OCI-LY3 (cell line): Measurements from ENCODE around the gene CASZ1.

Experiments
- H2AFZ ChIP-seq: fragments of 200-600, 300-600 bp; shearing (Covaris generic); 2 replicates; pipeline ENCODE4 v1.6.0; 2014; ENCODE audit warnings: antibody characterized with exemption, low read depth, low read length
- H3K27ac ChIP-seq: fragments of 200-600, 300-600 bp; sonication (generic); 2 replicates; pipeline ENCODE4 v1.5.1; 2014; ENCODE audit warnings: mild to moderate bottlenecking, low read length, moderate library complexity, mixed read lengths
- H3K27me3 ChIP-seq: fragments of 200-600, 300-600 bp; sonication (generic); 2 replicates; pipeline ENCODE4 v1.6.1; 2014; ENCODE audit warnings: low read depth, low read length, mixed read lengths
- H3K36me3 ChIP-seq: fragments of 200-600, 300-600 bp; sonication (generic); replicated peaks from 2 replicates; pipeline ENCODE3; 2014; ENCODE audit warnings: low read depth, low read length, mixed read lengths
- H3K4me1 ChIP-seq: fragments of 300-600, 200-600 bp; sonication (generic); 2 replicates; pipeline ENCODE4 v1.6.1; 2014; ENCODE audit warnings: low read length, mixed read lengths
- H3K4me2 ChIP-seq: fragments of 200-600, 300-600 bp; sonication (generic); 2 replicates; pipeline ENCODE4 v1.6.1; 2014; ENCODE audit warnings: low read length, mixed read lengths
- H3K4me3 ChIP-seq: fragments of 300-600, 200-600 bp; sonication (generic); 2 replicates; pipeline ENCODE4 v1.5.1; 2014; ENCODE audit warnings: antibody characterized with exemption, mild to moderate bottlenecking, low read length, moderate library complexity
- H3K79me2 ChIP-seq: fragments of 300-600, 200-600 bp; shearing (Covaris generic); 2 replicates; pipeline ENCODE4 v1.6.1; 2014; ENCODE audit warnings: mild to moderate bottlenecking, low read length, mixed read lengths
- H3K9ac ChIP-seq: fragments of 300-600, 200-600 bp; shearing (Covaris generic); 2 replicates; pipeline ENCODE4 v1.6.0; 2014; ENCODE audit warnings: mild to moderate bottlenecking, low read length, moderate library complexity
- H3K9me3 ChIP-seq: fragments of 200-600, 300-600 bp; shearing (Covaris generic); 2 replicates; pipeline ENCODE4 v1.6.1; 2014; ENCODE audit warnings: low read length, mixed read lengths; ENCODE audit not compliant: insufficient read depth
- H4K20me1 ChIP-seq: fragments of 200-600, 300-600 bp; sonication (generic); 2 replicates; pipeline ENCODE4 v1.6.1; 2016; ENCODE audit warnings: low read length, mixed read lengths; ENCODE audit not compliant: insufficient read depth
- EZH2phosphoT487 ChIP-seq: fragments of 200-600 bp; shearing (Covaris generic); IDR thresholded peaks from 2 replicates; pipeline ENCODE4 v1.6.1; 2018; ENCODE audit warnings: antibody characterized with exemption, mixed run types, low read depth
- TF ChIP-seq, protein P1 (sequence below): fragments of 200-600, 300-600 bp; sonication (generic); IDR thresholded peaks from 2 replicates; pipeline ENCODE4 v1.5.1; 2014; ENCODE audit warnings: antibody characterized with exemption, low read length, low read depth

Gene CASZ1

GRCh38 chr1:10754568-10755329, 41.7 kb downstream of the CASZ1 start:
- no peaks in the 10 kb centered on the region for H3K79me2 ChIP-seq
- no peaks in the 10 kb centered on the region for H3K4me1 ChIP-seq
- H3K27ac ChIP-seq = no peak overlapping the region
- H3K9ac ChIP-seq = no peak overlapping the region
- TF ChIP-seq EZH2phosphoT487 = no peak
- TF ChIP-seq, protein P1, sequence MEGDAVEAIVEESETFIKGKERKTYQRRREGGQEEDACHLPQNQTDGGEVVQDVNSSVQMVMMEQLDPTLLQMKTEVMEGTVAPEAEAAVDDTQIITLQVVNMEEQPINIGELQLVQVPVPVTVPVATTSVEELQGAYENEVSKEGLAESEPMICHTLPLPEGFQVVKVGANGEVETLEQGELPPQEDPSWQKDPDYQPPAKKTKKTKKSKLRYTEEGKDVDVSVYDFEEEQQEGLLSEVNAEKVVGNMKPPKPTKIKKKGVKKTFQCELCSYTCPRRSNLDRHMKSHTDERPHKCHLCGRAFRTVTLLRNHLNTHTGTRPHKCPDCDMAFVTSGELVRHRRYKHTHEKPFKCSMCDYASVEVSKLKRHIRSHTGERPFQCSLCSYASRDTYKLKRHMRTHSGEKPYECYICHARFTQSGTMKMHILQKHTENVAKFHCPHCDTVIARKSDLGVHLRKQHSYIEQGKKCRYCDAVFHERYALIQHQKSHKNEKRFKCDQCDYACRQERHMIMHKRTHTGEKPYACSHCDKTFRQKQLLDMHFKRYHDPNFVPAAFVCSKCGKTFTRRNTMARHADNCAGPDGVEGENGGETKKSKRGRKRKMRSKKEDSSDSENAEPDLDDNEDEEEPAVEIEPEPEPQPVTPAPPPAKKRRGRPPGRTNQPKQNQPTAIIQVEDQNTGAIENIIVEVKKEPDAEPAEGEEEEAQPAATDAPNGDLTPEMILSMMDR = no peak
- H3K4me3 ChIP-seq = no peak overlapping the region
- no peaks in the 10 kb centered on the region for H3K27me3 ChIP-seq
- H4K20me1 ChIP-seq = no peaks in the 10 kb centered on the region
- no peaks in the 10 kb centered on the region for H3K36me3 ChIP-seq
- no peak overlapping the region for H2AFZ ChIP-seq
- no peaks in the 10 kb centered on the region for H3K9me3 ChIP-seq
- no peak overlapping the region for H3K4me2 ChIP-seq

DNA sequence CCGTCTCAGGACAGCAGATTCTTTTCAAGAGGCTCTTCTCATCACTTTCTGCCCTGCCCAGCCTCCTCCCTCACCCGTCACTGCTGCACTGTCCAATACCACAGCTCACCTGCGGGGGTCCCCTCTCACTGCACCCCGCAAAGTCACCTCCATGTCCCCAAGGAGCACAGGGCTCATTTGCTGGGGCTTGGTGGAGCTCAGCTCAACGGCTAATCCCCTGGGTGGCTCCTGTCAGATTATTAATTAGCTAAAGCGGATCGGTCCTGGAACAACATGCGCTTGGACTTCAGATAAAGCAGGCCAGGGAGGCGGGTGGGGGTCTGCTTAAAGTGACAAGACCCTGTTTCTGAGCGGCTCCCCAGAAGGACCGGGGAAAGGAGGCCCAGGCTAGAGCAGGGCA, 43.1 kb downstream of the CASZ1 start:
- Histone ChIP-seq H3K27ac (no peak overlapping the region), H2AFZ (no peak overlapping the region), H3K4me3 (no peak overlapping the region), H3K4me2 (no peak overlapping the region), H3K79me2 (no peaks in the 10 kb centered on the region), H3K27me3 (no peaks in the 10 kb centered on the region), H3K9ac (no peak overlapping the region), H3K9me3 (no peaks in the 10 kb centered on the region), H3K36me3 (no peaks in the 10 kb centered on the region), H3K4me1 (no peaks in the 10 kb centered on the region), H4K20me1 (no peaks in the 10 kb centered on the region)
- TF ChIP-seq, protein P1 = no peak
- no peak for TF ChIP-seq EZH2phosphoT487

GRCh38 chr1:10751561-10752085, 44.8 kb downstream of the CASZ1 start:
- Histone ChIP-seq H3K9me3 (no peaks in the 10 kb centered on the region), H3K79me2 (no peaks in the 10 kb centered on the region), H4K20me1 (no peaks in the 10 kb centered on the region), H3K9ac (no peak overlapping the region), H3K27me3 (no peaks in the 10 kb centered on the region), H2AFZ (no peak overlapping the region), H3K4me1 (no peaks in the 10 kb centered on the region), H3K4me2 (no peak overlapping the region), H3K27ac (no peak overlapping the region), H3K36me3 (no peaks in the 10 kb centered on the region), H3K4me3 (no peak overlapping the region)
- TF ChIP-seq, protein P1 = no peak
- no peak for TF ChIP-seq EZH2phosphoT487

DNA sequence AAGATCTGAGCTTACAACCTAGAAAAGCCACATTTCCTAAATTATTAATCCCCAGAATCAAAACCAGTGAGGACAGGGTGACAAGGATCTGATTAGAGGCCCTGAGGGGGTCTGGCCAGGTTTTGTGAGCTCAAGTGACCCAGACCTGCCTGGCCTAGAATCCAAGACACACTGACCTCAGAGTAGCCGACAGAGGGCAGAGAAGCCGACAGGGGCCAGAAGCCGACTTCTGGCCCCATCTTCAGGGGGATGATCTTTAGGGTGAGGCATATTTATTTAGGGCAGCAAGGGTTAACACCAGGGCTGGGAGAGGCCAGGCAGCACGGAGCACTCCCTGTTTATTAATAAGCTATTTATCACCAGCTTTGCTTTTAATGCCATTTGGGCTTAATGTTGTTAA, 45.3 kb downstream of the CASZ1 start:
- H3K36me3 ChIP-seq = no peaks in the 10 kb centered on the region
- H4K20me1 ChIP-seq = no peaks in the 10 kb centered on the region
- no peaks in the 10 kb centered on the region for H3K9me3 ChIP-seq
- H2AFZ ChIP-seq = no peak overlapping the region
- no peak for TF ChIP-seq EZH2phosphoT487
- TF ChIP-seq, protein P1 = no peak
- no peak overlapping the region for H3K4me3 ChIP-seq
- H3K79me2 ChIP-seq = no peaks in the 10 kb centered on the region
- no peaks in the 10 kb centered on the region for H3K27me3 ChIP-seq
- no peak overlapping the region for H3K9ac ChIP-seq
- no peaks in the 10 kb centered on the region for H3K4me1 ChIP-seq
- H3K4me2 ChIP-seq = no peak overlapping the region
- no peak overlapping the region for H3K27ac ChIP-seq
